Activated T-cell treated with anti-CD3 and anti-CD28 coated beads for 48 hours (primary cell): Measurements from ENCODE around the gene RRP8.

Experiments
- DNase-seq: peaks from one replicate; pipeline ENCODE4 v3.0.0-alpha.2; 2020; ENCODE audit warnings: low read depth

RRP8 gene

GRCh38 chr11:6603287-6604080, at the start of gene RRP8, which contains the start of gene ILK:
Gene RRP8, minus strand, starts transcription at chr11:6603616. Its CDS starts 114 bp downstream, at chr11:6603502.
Gene ILK, plus strand, starts transcription at chr11:6603774. Its CDS starts 498 bp downstream, at chr11:6604272.
- DNase-seq, result peak; percentile 86

GRCh38 chr11:6653097-6653496, 49.7 kb upstream of the RRP8 start:
- no peak for DNase-seq

- DNase-seq, result no peak
Observed at GRCh38 chr11:6652182-6652581, 48.8 kb upstream of the RRP8 start.

- DNase-seq, result no peak
Observed at GRCh38 chr11:6650980-6651379, 47.6 kb upstream of the RRP8 start.

- no peak for DNase-seq
Observed at GRCh38 chr11:6650104-6650503, 46.7 kb upstream of the RRP8 start.

GRCh38 chr11:6648501-6648900, 45.1 kb upstream of the RRP8 start:
- no peak for DNase-seq

GRCh38 chr11:6647836-6648235, 44.4 kb upstream of the RRP8 start:
- no peak for DNase-seq

- no peak for DNase-seq
Observed at GRCh38 chr11:6646918-6647679, 43.7 kb upstream of the RRP8 start.

- no peak for DNase-seq
Observed at GRCh38 chr11:6646576-6646917, 43.1 kb upstream of the RRP8 start.

- no peak for DNase-seq
Observed at GRCh38 chr11:6646071-6646470, 42.7 kb upstream of the RRP8 start.

GRCh38 chr11:6642957-6643356, 39.5 kb upstream of the RRP8 start:
- no peak for DNase-seq

- no peak for DNase-seq
Observed at GRCh38 chr11:6640985-6641701, 37.7 kb upstream of the RRP8 start.

- no peak for DNase-seq
Observed at GRCh38 chr11:6640036-6640984, 36.9 kb upstream of the RRP8 start.

- DNase-seq, result no peak
Observed at GRCh38 chr11:6638429-6638828, 35.0 kb upstream of the RRP8 start.

- DNase-seq, result no peak
Observed at GRCh38 chr11:6637871-6638270, 34.5 kb upstream of the RRP8 start.

GRCh38 chr11:6636480-6636879, 33.1 kb upstream of the RRP8 start:
- DNase-seq, result no peak

- DNase-seq, result no peak
Observed at GRCh38 chr11:6635082-6635932, 31.9 kb upstream of the RRP8 start.

GRCh38 chr11:6634534-6634933, 31.1 kb upstream of the RRP8 start:
- DNase-seq, result no peak

GRCh38 chr11:6633422-6634408, 30.3 kb upstream of the RRP8 start:
- no peak for DNase-seq
